Measurements from ENCODE around the gene INSRR.

Gene INSRR

GRCh38 chr1:156874572-156875340 lies 15.8 kb upstream of the INSRR start:
- no peak for DNase-seq (ENCODE audit: low read depth in 3 of 3)

- no peak for DNase-seq (ENCODE audit: low read depth in 3 of 3)
Observed at GRCh38 chr1:156874142-156874541, 15.2 kb upstream of the INSRR start.

DNA sequence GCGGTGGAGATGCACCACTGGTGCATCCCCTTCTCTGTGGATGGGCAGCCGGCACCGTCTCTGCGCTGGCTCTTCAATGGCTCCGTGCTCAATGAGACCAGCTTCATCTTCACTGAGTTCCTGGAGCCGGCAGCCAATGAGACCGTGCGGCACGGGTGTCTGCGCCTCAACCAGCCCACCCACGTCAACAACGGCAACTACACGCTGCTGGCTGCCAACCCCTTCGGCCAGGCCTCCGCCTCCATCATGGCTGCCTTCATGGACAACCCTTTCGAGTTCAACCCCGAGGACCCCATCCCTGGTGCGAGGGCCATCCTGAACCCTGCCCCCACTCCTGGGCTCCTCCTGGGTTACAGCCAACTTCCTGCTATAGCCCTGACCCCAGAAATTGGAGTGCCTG lies 14.7 kb upstream of the INSRR start:
- DNase-seq (ENCODE audit: low read depth in 3 of 3), result no peak

DNA sequence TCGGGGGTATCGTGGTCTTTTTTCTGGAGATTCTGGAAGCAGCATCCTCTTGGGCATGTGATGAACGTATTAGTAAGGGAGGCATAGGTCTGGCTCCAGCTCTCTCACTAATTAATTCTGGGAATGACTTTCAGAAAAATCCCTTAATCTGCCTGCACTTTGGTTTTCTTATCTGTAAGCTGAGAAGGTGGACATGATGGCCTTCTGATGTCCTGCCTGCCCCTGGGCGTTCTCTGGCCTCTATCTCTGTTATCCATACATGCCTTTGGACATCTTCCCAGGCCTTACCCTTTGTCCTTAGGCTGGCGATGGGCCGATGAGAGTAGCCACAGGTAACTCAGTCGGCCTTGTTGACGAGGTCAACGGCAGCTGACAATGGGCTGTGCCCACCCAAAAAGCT lies 10.5 kb upstream of the INSRR start:
- DNase-seq (ENCODE audit: low read depth in 3 of 3), result no peak

DNA sequence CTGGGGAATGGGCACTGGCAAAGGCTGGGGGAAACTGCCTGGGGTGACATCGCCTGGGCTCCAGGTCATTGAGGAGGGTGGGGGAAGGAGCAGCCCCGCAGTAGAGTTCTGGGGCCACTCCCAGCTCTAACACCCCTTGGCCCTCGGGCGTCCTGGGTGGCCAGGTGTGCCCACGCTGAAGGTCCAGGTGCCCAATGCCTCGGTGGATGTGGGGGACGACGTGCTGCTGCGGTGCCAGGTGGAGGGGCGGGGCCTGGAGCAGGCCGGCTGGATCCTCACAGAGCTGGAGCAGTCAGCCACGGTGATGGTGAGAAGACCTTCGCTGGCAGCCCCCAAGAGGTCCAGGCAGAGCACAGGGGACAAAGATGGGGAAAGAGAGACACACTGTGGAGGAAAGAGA lies 9.4 kb upstream of the INSRR start:
- DNase-seq (ENCODE audit: low read depth in 3 of 3), result no peak

DNA sequence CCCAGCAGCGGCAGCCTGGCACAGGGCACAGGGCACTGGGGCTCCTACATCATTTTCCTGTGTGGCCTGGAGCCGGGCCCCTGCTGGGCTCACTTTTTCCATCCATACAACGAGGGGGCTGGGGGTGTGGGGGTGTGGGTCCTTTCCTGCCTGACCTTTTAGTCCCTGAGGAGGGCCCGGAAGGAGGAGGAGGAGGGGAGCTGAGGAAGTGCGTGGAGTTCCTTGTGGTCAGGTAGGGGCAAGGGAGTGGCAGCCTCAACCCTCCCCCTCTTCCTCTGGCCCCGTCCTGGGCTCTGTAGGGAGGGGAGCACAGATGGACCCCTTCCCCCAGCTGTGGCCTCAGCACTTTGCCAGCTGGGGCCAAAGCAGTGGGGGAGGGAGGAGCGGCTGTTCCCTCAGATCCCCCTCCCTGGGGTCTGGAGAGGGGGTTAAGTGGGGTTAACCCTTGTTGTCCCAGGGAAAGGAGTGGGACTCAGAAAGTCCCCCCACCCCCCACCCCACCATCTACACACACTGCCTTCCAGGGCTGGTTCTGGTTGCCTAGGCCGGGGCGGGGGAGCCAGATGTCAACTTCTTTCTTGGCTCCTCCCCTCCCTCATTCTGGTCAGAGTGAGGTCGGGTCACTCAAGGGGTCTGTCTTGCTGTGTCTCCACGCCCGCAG lies 7.5 kb upstream of the INSRR start:
- DNase-seq (ENCODE audit: low read depth in 3 of 3), result no peak

GRCh38 chr1:156865865-156866248 lies 6.9 kb upstream of the INSRR start:
- no peak for DNase-seq (ENCODE audit: low read depth in 3 of 3)

DNA sequence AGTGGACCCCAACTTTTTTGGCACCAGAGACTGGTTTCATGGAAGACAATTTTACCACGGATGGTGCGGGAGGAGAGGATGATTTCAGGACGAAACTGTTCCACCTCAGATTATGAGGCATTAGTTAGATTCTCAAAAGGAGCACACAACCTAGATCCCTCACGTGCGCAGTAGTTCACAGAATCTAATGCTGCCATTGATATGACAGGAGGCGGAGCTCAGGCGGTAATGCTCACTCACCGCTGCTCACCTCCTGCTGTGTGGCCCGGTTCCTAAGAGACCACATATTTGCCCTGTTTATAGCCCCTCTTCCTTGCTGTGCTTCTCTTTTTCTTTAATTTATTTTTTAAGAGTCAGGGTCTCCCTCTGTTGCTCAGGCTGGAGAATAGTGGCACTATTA lies 6.3 kb upstream of the INSRR start:
- no peak for DNase-seq (ENCODE audit: low read depth in 3 of 3)

DNA sequence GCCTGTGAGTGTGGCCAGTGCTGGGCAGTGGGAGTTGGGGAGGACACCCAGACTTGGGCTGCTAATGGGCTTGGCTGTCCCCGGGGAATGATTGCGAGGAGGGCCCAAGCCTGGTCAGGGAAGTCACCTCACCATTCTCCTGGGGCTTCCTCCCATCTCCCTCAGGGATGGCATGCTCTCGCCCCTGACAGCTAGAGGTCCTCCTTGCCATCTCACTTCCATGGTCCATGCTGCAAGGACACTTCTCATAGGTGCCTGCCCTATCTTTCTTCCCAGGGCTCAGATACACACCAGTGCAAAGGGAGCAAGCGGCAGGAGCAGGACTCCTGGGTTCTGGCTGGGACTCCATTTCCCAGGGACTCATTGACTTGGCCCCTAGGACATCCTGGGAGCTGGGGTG lies 5.9 kb upstream of the INSRR start:
- DNase-seq (ENCODE audit: low read depth in 3 of 3), result no peak

GRCh38 chr1:156863631-156864030 lies 4.7 kb upstream of the INSRR start:
- DNase-seq (ENCODE audit: low read depth in 3 of 3), result no peak

GRCh38 chr1:156862997-156863599 lies 4.2 kb upstream of the INSRR start:
- no peak for DNase-seq (ENCODE audit: low read depth in 3 of 3)

DNA sequence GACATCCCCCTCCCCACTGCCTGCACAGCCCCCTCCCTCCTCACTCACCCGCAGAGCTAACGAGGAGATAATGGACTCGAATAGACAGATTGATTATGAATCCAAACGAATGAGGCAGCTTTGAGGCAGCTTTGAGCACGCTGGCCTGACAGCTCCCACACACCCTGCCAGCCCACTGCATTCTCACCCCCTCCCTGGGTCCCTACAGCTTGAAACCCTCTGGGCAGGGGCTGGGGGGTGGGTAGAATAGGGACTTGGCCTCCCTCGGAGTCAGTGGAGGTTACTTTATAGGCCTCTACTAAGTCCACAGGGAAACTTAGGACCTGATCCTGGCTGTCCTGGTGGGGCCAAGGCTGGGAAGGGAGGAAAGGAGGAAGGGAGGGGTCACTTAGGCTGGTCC lies 3.7 kb upstream of the INSRR start:
- no peak for DNase-seq (ENCODE audit: low read depth in 3 of 3)

DNA sequence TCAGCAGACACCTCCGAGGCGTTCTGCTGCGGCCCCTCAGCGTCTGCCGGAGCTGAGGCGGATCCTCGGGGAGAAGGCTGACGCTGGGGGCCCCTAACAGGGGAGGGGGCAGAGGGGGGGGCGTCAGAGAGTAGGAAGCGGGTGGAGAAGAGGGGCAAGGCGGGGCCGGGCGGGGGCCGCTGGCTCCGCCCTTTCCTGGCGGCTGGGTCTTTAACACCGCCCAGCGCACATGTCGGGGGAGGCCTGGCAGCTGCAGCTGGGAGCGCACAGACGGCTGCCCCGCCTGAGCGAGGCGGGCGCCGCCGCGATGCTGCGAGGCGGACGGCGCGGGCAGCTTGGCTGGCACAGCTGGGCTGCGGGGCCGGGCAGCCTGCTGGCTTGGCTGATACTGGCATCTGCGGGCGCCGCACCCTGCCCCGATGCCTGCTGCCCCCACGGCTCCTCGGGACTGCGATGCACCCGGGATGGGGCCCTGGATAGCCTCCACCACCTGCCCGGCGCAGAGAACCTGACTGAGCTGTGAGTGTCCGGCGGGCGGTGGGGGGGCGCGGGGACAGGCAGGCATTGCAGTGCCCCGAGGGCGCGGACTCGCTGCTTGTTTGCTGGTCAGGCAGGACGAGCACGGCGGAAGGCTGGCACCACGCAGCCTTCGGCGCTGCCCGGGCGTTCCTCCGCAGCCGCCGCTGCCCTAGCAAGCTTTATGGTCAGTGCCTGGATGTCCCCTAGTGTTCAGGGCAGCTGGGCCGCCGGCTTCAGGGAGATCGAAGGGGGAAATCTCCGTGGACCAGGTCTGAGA lies 1.9 kb upstream of the INSRR start, which contains the start of gene NTRK1:
Gene NTRK1, plus strand, starts transcription at position 238 of the 796 bp plus-strand sequence. Its CDS starts 70 bp downstream, at position 308.
- DNase-seq (ENCODE audit: low read depth in 3 of 3), result peak; percentile 21 to 38 (median 22)

DNA sequence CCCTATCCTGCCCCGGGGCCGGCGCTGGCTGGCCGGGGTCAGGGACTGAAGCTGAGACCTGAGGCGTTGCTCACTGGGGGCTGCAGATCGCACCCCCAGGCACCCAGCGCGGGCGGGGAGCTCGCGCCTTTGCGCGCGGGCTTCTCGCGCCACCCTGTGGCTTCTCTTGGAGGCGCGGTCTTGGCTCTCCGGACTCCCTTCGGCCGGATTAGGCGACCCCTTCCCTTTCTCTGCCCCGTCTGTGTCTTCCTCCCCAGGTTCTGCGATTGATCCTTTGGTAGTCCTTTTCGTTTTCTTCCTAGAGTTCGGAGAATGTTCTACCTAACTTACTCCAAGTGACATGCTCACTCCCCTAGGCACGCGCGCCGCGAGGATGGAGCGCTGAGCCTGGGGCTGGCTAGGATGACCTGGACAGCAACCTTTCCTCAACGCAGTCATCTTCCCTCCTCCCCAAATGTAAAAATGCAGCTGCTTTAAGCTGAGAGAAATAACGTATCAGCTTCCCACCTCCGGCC lies 1.3 kb upstream of the INSRR start:
- DNase-seq (ENCODE audit: low read depth in 3 of 3), result peak in 2 of 3 experiments; percentile 42 to 44

GRCh38 chr1:156859523-156860112 lies 701 bp upstream of the INSRR start:
- DNase-seq (ENCODE audit: low read depth in 3 of 3), result no peak

DNA sequence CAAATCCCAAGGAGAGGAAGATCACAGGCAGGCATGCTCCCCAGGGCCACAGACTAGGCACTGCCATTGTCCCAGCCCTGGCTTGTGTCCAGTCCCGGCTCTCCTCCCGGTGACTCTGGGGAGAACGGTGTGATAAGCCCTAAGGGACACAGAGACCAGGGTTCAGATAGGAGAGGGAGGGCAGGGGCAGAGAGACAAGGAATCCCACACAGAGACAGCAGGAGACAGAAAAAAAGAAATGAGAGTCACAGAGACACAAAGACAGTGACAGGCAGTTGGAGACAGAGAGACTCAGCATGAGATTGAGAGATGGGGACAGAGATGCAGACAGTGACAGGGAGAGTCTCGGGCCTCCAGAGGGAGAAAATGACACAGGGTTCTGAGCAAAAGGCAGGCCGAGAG lies 361 bp downstream of the INSRR start:
- no peak for DNase-seq (ENCODE audit: low read depth in 3 of 3)

DNA sequence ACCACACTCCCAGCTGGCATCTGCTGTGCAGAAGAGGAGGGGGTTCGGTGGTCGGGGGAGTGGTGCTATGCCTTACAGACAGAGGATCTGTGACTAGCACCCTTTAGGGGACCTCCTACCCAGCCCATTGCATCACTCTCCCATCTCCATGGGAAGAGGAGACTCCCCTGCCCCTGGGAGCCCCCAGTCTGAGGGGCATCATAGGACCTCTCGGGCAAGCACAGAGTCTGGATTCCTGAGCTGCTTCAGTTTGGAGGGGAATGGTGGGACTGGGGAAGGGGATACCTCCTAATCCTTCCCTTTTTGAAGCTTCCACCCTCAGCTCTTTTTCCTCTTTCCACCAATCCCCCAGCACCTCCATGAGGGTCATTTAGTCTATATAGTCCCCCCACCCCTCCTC lies 1.4 kb downstream of the INSRR start:
- DNase-seq (ENCODE audit: low read depth in 3 of 3), result no peak

- DNase-seq (ENCODE audit: low read depth in 3 of 3), result no peak
Observed at GRCh38 chr1:156856282-156856785, 2.6 kb downstream of the INSRR start.

- DNase-seq (ENCODE audit: low read depth in 3 of 3), result no peak
Observed at GRCh38 chr1:156854634-156855033, 4.3 kb downstream of the INSRR start.

GRCh38 chr1:156853761-156854160 lies 5.2 kb downstream of the INSRR start:
- no peak for DNase-seq (ENCODE audit: low read depth in 3 of 3)

DNA sequence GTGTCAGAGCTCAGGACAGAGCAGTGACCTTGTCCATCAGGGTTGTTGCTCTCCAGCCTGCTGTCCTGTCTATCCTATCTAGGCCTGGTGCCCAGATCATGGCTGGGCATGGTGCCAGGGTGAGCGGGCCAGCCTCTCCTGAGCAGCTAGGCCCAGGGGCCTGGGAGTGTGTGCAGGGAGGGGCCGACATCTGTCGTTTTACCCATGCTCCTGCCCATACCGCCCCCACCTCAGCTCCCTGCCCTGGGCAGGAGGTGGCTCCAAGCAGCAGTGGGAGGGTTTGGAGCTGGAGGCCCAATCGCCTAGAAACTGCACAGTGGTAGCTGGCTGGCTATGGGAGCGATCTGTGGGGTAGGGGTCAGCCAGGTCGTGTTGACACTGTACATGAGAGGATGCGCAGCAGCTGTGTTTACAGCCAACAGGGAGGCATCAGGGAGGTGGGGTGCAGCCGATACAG lies 6.5 kb downstream of the INSRR start:
- DNase-seq (ENCODE audit: low read depth in 3 of 3), result no peak

All from stimulated activated CD4-positive, alpha-beta T cell treated with anti-CD3 and anti-CD28 coated beads, TNF-alpha, amount 100 ng/mL, for 4 hours (primary cell).